ENCODE measurements around the gene DYSF. TPM values are rescaled to one million over a fixed set of nuclear protein-coding genes. Genes with fewer than 3 reads are reported as not detected.

DYSF gene
- total RNA-seq, 2 donors from 2014 or later: 1.4 to 3.1 TPM

DNA sequence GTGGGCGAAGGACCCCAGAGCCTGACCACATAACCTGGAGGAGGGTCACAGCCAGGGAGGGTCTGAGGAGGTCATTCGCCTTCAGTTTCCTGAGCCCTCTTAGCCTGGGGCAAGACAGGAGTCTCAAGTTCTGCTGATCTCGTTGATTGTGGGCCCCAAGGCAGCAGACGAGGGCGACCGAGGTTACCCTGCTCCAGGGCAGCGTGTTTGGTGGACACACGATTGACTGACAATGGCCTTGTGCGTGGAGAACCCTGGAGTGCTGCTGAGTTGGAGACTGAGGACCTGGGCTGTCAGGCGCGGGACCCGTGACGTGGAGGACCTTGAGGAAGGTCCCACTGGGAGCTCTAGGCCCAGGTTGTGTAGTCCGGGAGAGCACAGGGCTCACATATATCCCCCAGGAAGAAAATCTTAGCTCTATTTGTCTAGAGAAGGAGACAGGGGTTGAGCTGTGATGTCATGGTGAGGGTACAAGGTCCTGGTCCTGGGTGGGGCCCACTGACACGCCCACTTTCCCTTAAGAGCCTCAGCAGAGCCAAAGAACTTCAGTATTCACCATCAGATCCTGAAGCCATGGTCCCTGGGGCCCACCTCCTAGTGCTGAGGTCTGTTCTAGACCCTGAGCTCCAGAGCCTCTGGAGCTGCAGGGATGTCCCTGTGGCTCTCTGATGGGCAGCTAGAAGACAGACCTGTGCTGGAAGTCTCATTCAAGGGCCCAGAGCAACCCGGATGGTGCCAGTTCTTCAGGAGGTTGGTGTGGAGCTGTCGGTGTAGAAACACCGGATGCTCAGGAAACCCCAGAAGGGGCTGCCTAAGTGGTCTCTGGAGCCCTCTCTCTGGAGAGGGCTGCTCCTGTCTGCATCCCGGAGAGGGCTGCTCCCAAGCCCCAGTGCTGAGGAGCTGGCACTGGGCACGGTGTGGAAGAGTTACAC lies 53.1 kb downstream of the DYSF start:
- Mint-ChIP-seq H3K27me3 (ENCODE audit: insufficient read depth) (no peaks in the 10 kb centered on the region), H3K36me3 (ENCODE audit: low read depth) (no peaks in the 10 kb centered on the region), H3K9me3 (no peaks in the 10 kb centered on the region), H3K27ac (no peak overlapping the region), H3K4me1 (no peaks in the 10 kb centered on the region), H3K4me3 (no peak overlapping the region)
- 83 to 85% methylated on average over 8 to 20 of the region's 20 CpGs for WGBS, 2 experiments (ENCODE audit: insufficient coverage in 1 of 2, insufficient read length in 1 of 2)
- no peak for DNase-seq
- no peaks in the 10 kb centered on the region for H3K4me1 ChIP-seq (ENCODE audit: control insufficient read depth, insufficient read depth, low read length)
- no peaks in the 10 kb centered on the region for H3K36me3 ChIP-seq (ENCODE audit: control insufficient read depth, insufficient read depth, low read length)
- no peak overlapping the region for H3K9ac ChIP-seq (ENCODE audit: extremely low read depth, low read length, poor library complexity, severe bottlenecking)
- TF ChIP-seq, protein P1, sequence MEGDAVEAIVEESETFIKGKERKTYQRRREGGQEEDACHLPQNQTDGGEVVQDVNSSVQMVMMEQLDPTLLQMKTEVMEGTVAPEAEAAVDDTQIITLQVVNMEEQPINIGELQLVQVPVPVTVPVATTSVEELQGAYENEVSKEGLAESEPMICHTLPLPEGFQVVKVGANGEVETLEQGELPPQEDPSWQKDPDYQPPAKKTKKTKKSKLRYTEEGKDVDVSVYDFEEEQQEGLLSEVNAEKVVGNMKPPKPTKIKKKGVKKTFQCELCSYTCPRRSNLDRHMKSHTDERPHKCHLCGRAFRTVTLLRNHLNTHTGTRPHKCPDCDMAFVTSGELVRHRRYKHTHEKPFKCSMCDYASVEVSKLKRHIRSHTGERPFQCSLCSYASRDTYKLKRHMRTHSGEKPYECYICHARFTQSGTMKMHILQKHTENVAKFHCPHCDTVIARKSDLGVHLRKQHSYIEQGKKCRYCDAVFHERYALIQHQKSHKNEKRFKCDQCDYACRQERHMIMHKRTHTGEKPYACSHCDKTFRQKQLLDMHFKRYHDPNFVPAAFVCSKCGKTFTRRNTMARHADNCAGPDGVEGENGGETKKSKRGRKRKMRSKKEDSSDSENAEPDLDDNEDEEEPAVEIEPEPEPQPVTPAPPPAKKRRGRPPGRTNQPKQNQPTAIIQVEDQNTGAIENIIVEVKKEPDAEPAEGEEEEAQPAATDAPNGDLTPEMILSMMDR (conservative IDR thresholded peaks at IDR 0.05): no peak
- no peak overlapping the region for H3K4me3 ChIP-seq (ENCODE audit: low read length)
- H3K27me3 ChIP-seq (ENCODE audit: control insufficient read depth, insufficient read depth, low read length, poor library complexity, severe bottlenecking): no peaks in the 10 kb centered on the region
- no peak overlapping the region for H3K27ac ChIP-seq (ENCODE audit: low read depth, low read length)
- H3K9me3 ChIP-seq (ENCODE audit: control insufficient read depth, low read length): no peaks in the 10 kb centered on the region

DNA sequence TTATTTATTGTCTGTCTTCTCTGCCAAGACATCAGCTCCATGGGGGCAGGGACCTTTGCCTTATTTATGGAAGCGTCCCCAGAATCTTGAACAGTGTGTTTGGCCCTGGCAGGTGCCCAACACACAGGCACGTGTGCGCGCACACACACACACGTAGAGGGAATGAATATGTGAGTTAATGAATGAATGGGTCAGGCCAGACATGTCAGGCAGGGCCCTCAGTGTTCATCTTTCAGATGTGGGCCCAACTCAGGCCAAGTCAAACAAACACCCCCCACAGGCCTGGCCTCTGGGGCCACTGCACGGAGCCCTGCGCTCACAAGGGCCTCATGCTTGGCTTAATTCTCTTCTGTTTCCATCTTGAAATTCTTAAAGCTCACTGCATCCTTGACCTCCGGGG lies 54.1 kb downstream of the DYSF start:
- Histone ChIP-seq H3K27me3 (ENCODE audit: control insufficient read depth, insufficient read depth, low read length, poor library complexity, severe bottlenecking) (no peaks in the 10 kb centered on the region), H3K36me3 (ENCODE audit: control insufficient read depth, insufficient read depth, low read length) (no peaks in the 10 kb centered on the region), H3K4me3 (ENCODE audit: low read length) (no peak overlapping the region), H3K4me1 (ENCODE audit: control insufficient read depth, insufficient read depth, low read length) (no peaks in the 10 kb centered on the region), H3K9me3 (ENCODE audit: control insufficient read depth, low read length) (no peaks in the 10 kb centered on the region), H3K27ac (ENCODE audit: low read depth, low read length) (no peak overlapping the region), H3K9ac (ENCODE audit: extremely low read depth, low read length, poor library complexity, severe bottlenecking) (no peak overlapping the region)
- Mint-ChIP-seq H3K27me3 (ENCODE audit: insufficient read depth) (no peaks in the 10 kb centered on the region), H3K9me3 (no peaks in the 10 kb centered on the region), H3K4me1 (no peaks in the 10 kb centered on the region), H3K4me3 (no peak overlapping the region), H3K36me3 (ENCODE audit: low read depth) (no peaks in the 10 kb centered on the region), H3K27ac (no peak overlapping the region)
- 88 to 96% methylated on average over 4 to 8 of the region's 8 CpGs for WGBS, 2 experiments (ENCODE audit: insufficient coverage in 1 of 2, insufficient read length in 1 of 2)
- TF ChIP-seq, protein P1 (conservative IDR thresholded peaks at IDR 0.05): no peak
- DNase-seq: no peak

DNA sequence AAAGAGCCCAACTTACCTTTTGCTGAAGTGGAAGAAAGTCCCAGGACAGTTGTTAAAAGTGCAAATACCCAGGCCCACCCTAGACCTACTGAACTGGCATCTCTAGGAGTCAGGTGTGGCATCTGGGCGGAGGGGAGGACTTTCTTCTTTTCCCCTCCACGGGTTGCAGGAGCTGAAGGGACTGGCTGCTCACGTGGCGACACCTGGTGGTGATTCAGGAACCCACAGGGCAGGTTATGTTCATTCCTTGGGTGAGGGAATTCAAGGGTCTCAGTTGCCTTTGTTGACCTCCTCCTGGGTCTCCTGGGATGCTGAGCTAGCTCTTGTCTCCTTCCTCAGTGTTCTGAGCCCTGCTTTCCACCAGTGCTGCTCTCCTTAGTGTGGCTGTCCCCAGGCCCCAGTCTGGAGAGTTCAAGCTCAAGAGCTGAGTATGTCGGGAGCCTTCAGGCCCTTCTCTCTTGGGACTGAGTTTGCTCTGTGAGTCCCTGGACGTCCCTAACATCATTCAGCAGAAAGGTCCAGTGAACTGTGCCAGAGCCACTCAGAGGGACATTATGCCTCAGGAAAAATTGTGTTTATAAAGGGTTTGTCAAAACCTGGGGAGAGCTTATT lies 56.9 kb downstream of the DYSF start:
- Histone ChIP-seq H3K4me1 (ENCODE audit: control insufficient read depth, insufficient read depth, low read length) (no peaks in the 10 kb centered on the region), H3K27me3 (ENCODE audit: control insufficient read depth, insufficient read depth, low read length, poor library complexity, severe bottlenecking) (no peaks in the 10 kb centered on the region), H3K4me3 (ENCODE audit: low read length) (no peak overlapping the region), H3K27ac (ENCODE audit: low read depth, low read length) (no peak overlapping the region), H3K9me3 (ENCODE audit: control insufficient read depth, low read length) (no peaks in the 10 kb centered on the region), H3K9ac (ENCODE audit: extremely low read depth, low read length, poor library complexity, severe bottlenecking) (no peak overlapping the region), H3K36me3 (ENCODE audit: control insufficient read depth, insufficient read depth, low read length) (no peaks in the 10 kb centered on the region)
- H3K9me3 Mint-ChIP-seq: no peaks in the 10 kb centered on the region
- H3K4me3 Mint-ChIP-seq: no peak overlapping the region
- H3K27me3 Mint-ChIP-seq (ENCODE audit: insufficient read depth): no peaks in the 10 kb centered on the region
- 41 to 92% methylated on average over 2 to 6 of the region's 6 CpGs for WGBS, 2 experiments (ENCODE audit: insufficient coverage in 1 of 2, insufficient read length in 1 of 2)
- TF ChIP-seq, protein P1 (conservative IDR thresholded peaks at IDR 0.05): peak; percentile 95
- no peak overlapping the region for H3K27ac Mint-ChIP-seq
- DNase-seq: peak; percentile 93
- H3K4me1 Mint-ChIP-seq: no peaks in the 10 kb centered on the region
- no peaks in the 10 kb centered on the region for H3K36me3 Mint-ChIP-seq (ENCODE audit: low read depth)

Measured in endodermal cell (in vitro differentiated cells).